GM10266 (cell line): Measurements from ENCODE around the gene SH3TC1.

Experiments used
- DNase-seq: peaks from one replicate; pipeline ENCODE4 v3.0.0; 2012; ENCODE audit errors: extremely low spot score
- TF ChIP-seq, protein P1 (sequence below): IDR thresholded peaks from 2 replicates; pipeline ENCODE4 v1.5.1; 2012; ENCODE audit warnings: mild to moderate bottlenecking, low read depth; ENCODE audit not compliant: control insufficient read depth, insufficient read depth; ENCODE audit errors: missing control alignments

SH3TC1 gene

DNA sequence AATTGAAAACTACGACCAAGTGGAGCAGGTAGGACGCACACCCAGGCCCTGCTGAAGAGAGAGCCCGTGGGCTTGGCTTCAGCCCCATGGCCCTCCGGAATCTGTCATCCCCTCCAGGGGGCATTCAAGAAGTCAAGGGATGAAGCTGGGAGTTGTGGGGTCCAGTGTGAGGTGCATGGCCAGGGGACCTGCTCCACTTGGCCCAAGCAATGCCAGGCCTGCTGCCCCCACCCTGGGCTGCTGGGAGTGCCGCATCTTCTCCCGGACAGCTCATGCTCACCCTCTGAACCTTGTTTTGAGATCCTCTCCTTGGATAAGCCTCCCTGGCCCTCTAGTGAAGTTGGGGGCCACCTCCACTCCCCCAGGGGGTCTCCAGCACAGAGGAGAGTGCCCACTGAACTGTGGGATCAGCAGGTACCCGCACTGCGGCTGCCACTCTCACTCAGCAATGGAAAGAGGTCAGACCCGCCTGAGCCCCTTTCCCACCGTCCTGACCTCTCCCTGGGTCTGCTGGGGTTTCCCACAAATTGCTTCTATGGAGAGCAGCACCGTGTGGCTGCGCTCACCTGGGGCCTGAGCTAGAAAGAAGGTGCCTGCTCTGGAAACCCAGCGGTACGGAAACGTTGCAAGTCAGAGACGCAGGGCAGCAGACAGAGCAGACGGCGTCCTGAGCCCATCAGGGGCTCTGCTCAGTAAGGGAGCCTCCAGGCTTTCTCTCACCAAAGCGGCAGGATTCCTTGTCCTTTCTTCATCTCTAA is 35.5 kb upstream of the SH3TC1 start:
- no peak for DNase-seq
- TF ChIP-seq, protein P1, sequence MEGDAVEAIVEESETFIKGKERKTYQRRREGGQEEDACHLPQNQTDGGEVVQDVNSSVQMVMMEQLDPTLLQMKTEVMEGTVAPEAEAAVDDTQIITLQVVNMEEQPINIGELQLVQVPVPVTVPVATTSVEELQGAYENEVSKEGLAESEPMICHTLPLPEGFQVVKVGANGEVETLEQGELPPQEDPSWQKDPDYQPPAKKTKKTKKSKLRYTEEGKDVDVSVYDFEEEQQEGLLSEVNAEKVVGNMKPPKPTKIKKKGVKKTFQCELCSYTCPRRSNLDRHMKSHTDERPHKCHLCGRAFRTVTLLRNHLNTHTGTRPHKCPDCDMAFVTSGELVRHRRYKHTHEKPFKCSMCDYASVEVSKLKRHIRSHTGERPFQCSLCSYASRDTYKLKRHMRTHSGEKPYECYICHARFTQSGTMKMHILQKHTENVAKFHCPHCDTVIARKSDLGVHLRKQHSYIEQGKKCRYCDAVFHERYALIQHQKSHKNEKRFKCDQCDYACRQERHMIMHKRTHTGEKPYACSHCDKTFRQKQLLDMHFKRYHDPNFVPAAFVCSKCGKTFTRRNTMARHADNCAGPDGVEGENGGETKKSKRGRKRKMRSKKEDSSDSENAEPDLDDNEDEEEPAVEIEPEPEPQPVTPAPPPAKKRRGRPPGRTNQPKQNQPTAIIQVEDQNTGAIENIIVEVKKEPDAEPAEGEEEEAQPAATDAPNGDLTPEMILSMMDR: no peak

DNA sequence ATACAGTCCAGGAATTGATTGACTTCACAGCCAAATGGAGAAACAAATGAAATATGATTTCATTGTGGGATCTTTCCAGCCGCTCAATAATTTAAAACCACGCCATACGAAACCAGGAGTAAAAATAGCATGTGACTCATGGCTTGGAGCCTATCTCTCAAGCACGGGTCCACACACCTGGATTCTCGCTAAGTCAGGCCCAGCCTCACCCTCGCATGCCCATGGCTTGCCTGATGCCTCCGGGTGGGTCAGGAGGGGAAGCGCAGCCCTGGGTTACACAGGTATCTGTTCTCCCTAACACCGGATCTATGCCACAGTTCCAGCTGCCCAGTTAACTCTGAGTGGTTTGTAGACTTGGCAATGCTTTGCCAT is 34.9 kb upstream of the SH3TC1 start:
- DNase-seq: no peak
- TF ChIP-seq, protein P1: no peak

DNA sequence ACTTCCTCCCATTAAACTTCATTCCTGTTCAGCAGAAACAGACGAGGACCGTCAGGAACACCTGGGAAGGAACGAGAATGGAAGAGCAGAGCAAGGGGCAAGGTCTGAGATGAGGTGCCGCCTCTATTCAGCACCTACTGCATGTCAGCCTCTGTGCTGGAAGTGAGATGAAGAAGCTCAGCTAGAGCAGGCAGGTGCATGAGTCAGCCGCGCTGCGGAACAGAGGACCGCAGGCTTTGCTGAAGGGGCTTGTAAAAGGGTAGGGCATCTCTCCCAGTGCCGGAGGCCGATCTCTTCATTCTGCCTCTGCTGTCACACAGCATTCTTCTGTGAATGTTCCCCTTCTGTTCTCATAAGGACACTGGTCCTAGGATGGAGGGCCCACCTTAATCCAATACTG is 34.4 kb upstream of the SH3TC1 start:
- DNase-seq: no peak

DNA sequence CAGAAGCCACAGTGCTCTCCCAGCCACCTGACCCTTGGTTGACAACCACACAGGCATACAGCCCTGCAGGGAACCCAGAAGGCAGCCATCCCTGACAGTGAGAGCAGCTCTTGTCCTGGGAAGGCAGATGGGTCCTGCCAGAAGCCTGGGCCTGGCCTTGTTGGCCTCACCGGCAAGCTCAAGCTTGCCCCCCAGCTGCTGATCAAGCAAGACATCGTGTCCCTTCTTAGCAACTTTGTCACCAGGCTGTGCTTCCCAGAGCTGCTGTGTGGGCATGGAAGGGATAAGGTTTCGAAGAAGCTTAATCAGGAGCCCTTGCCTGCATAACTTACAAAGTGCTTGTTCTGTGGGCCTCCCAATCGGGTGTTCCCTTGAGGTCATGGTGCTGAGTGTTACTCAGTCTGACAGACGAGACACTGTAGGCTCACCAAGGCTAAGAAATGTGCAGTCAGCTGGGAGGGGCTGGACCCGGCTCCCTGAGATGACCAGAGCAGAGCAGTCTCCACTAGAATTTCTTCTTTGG is 33.7 kb upstream of the SH3TC1 start:
- TF ChIP-seq, protein P1: no peak
- DNase-seq: no peak

More for the DNA sequence above, 34.4 kb upstream of the SH3TC1 start:
- TF ChIP-seq, protein P1: no peak

DNA sequence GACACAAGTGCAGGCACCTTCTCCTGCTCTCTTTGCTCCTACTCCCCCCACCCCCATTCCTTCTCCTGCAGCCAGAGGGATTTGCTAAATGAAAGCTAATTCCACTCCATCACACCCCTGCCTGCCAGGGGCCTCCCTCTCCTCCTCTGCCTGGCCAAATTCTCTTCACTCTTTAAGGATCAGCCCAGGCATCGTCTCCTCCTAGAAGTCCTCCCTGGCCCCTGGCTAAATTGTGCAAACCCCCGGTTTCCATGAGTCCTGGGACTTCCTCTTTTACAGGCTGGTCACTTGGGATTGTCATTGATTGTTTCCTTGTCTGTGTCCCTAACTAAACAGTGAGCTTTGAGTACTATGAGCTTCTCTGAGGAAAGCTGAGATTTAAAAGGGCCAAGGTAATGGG is 31.8 kb upstream of the SH3TC1 start:
- no peak for DNase-seq
- TF ChIP-seq, protein P1: no peak

DNA sequence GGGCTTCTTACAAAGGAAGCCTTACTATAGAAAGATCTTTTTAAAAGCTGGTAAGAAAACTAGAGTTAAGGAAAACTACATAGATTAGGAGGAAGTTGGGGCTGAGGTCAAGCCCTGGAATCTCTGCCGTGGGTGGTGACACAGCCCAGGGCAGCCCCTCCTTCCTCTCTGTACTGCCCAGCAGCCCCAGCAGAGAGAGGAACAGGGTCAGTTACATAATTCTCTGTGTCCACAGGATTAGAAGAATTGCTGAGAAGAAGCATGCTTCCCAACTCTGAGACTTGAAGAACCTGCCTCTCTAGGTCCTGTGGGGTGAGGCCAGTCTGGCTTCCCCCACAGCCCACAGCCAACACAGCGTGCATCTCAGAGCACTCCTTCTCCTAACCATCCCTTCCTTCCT is 31.3 kb upstream of the SH3TC1 start:
- DNase-seq: no peak

DNA sequence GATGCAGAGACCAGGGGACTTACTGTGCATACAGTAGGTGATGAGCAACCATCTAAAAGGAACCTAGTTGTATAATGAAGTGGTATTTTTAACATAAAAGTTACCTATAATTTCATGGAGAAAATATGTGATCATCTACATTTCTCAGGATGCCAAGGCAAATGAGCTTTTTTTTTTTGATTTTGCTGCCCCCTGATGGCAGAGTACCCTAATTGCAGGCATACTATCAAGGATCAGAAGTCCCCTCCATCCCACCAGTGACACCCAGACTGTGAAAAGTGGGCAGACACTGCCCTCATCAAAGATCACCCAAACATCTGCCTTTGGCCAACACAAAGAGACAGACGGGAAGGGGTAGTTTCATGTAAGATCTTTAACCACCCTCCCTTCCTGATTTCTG is 30.9 kb upstream of the SH3TC1 start:
- no peak for DNase-seq
- TF ChIP-seq, protein P1: no peak

More for the DNA sequence above, 31.3 kb upstream of the SH3TC1 start:
- TF ChIP-seq, protein P1: no peak
